Measurements from ENCODE around the gene CCDC77.

The CCDC77 gene

DNA sequence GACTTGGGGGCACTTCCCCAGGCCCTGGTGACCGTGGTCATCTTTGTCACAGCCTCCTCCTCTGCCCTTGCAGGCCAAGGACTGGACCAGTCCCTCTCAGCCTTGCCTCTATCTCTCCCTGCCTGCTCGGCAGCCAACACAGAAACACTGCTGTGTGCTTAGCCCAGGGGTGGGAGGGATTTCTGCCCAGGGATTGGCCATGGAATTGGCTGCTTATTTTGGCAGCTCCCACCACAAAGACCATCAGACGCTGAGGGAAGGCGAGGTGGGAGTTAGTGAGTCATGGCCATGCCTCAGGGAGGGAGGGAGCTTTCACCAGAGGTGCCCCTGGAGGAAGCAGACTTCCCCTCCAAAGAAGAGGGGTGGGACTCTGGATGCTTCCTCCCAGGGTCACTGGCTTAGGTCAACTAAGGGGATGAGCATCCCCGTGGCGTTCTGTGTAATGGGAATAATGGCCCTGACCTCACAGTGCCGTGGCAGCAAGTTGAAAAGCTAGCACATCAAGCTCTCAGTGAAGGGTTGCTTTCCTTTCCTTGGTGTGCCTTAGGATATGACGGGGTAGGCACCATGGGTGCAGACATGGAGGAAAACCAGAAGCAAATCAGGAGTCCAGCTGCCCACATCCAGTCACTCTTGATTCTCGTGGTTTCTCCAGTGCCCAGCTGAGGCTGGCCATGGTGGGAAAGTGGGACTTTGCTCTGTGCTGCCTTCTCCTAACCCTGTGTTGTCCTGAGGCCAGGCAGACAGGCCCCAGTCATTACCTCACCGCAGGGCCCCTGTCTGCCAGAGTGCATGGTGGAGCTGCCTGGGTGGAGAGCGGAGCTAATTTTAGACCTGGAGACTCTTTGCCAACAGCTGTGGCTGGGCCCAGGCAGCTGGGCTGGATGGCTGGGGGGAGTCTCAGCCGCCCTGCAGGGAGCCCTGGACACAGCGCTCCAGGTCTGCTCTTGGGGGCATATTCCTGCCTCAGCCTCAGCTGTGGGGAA lies 79.7 kb downstream of the CCDC77 start:
- DNase-seq (ENCODE audit: low read depth): no peak

DNA sequence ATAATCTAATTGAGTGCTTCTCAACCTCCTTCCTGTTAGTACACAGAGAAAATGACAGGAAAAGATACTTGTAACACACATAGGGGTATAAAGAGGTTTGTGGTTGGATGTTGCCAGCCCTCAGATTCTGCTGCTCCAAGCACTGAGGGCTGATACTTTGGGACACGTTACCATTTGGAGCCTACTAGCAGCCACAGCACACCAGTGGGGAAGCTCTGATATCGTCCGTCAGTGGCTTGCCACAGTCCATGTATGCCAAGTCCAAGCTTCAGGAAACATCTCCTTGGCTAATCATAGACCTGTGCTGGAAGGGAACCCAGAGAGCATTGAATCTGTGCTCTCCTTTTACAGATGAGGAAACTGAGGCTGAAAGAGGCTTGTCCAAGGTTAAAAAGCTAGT lies 80.6 kb downstream of the CCDC77 start:
- DNase-seq (ENCODE audit: low read depth): no peak

DNA sequence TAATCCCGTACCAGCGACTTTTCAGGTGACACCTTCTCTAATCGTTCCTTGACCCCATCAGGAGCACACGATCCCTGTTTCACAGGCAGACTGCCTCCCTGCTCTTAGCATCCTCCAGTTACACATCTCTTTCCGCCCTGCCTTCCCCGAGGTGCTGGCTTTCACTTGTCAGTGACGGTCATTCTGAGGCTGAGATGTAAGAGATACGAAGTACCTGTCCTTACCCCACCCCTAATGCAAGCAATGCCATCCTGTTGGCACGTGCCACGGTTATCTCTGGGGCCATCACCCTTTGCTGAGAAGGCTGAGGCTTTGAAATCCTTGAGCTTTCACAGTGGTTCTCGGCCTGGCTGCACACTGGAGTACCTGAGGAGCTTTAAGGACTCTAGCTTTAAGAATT lies 82.7 kb downstream of the CCDC77 start:
- no peak for DNase-seq (ENCODE audit: low read depth)

DNA sequence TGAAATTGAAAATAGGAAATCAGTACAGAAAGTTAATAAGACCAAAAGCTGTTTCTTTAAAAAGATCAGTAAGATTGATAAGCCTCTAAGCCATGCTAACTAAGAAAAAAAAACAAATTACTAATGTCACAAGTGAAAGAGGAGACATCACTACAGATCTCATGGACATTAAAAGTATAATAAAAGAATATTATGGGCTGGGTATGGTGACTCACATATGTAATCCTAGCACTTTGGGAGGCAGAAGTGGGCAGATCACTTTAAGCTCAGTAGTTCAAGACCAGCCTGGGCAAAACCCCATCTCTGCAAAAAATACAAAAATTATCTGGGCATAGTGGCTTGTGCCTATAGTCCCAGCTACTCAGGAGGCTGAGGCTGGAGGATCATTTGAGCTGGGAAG lies 88.8 kb downstream of the CCDC77 start:
- DNase-seq (ENCODE audit: low read depth): no peak

All from stimulated activated CD8-positive, alpha-beta memory T cell treated with anti-CD3 and anti-CD28 coated beads, Interleukin-15, amount 100 ng/mL, for 24 hours (primary cell).